HG03045 (cell line): ENCODE results near the gene MOSMO.
"Not testable (repeated sequence)": the region's sequence is repeated elsewhere in the genome, so short reads cannot be mapped to it uniquely, and the experiment has no call there.

Experiments used
- ATAC-seq: cut with Tn5 transposase; IDR thresholded peaks from one replicate; pipeline ENCODE4 v1.9.1; 2021; ENCODE audit warnings: mild to moderate bottlenecking, moderate library complexity; ENCODE audit not compliant: unreplicated experiment

The MOSMO gene

GRCh38 chr16:22088642-22089041 is 80.7 kb downstream of the MOSMO start:
- no peak for ATAC-seq

GRCh38 chr16:22089910-22090309 is 82.0 kb downstream of the MOSMO start:
- ATAC-seq, result no peak

GRCh38 chr16:22091721-22092120 is 83.8 kb downstream of the MOSMO start:
- ATAC-seq, result no peak

GRCh38 chr16:22092143-22092933 is 84.4 kb downstream of the MOSMO start, which contains the start of gene VWA3A:
VWA3A (plus strand) TSS chr16:22092541; CDS start chr16:22092638, 97 bp downstream.
- ATAC-seq, result no peak

GRCh38 chr16:22093331-22093730 is 85.4 kb downstream of the MOSMO start:
- ATAC-seq, result no peak

GRCh38 chr16:22093996-22094395 is 86.1 kb downstream of the MOSMO start:
- no peak for ATAC-seq

- no peak for ATAC-seq
Measured at GRCh38 chr16:22098405-22099255, 90.7 kb downstream of the MOSMO start.

- ATAC-seq, result no peak
Measured at GRCh38 chr16:22099256-22099975, 91.5 kb downstream of the MOSMO start.

- ATAC-seq, result no peak
Measured at GRCh38 chr16:22103441-22103840, 95.5 kb downstream of the MOSMO start.

GRCh38 chr16:22109258-22109898 is 101.5 kb downstream of the MOSMO start:
- ATAC-seq, result no peak

GRCh38 chr16:22111629-22112028 is 103.7 kb downstream of the MOSMO start:
- ATAC-seq, result not testable (repeated sequence)

- no peak for ATAC-seq
Measured at GRCh38 chr16:22116095-22116700, 108.3 kb downstream of the MOSMO start.

GRCh38 chr16:22117609-22118008 is 109.7 kb downstream of the MOSMO start:
- no peak for ATAC-seq

- ATAC-seq, result no peak
Measured at GRCh38 chr16:22120440-22120839, 112.5 kb downstream of the MOSMO start.

- ATAC-seq, result no peak
Measured at GRCh38 chr16:22122239-22122638, 114.3 kb downstream of the MOSMO start.

- no peak for ATAC-seq
Measured at GRCh38 chr16:22123146-22123545, 115.2 kb downstream of the MOSMO start.

GRCh38 chr16:22123759-22124490 is 116.0 kb downstream of the MOSMO start:
- ATAC-seq, result no peak

GRCh38 chr16:22124583-22125284 is 116.8 kb downstream of the MOSMO start:
- no peak for ATAC-seq

- ATAC-seq, result no peak
Measured at GRCh38 chr16:22126037-22126558, 118.2 kb downstream of the MOSMO start.
